GM12875 (cell line): ENCODE results near the gene RNU6-1.

Experiments used
- H3K4me3 ChIP-seq: one replicate; pipeline ENCODE4 v1.5.1; 2011; ENCODE audit warnings: low read depth, low read length, control low read depth
- TF ChIP-seq, protein P1 (sequence below): IDR thresholded peaks from 2 replicates; pipeline ENCODE4 v1.5.1; 2011; ENCODE audit warnings: low read depth, mild to moderate bottlenecking, control low read depth, inconsistent platforms, low read length, moderate library complexity, borderline replicate concordance; ENCODE audit not compliant: insufficient read depth

Gene RNU6-1

DNA sequence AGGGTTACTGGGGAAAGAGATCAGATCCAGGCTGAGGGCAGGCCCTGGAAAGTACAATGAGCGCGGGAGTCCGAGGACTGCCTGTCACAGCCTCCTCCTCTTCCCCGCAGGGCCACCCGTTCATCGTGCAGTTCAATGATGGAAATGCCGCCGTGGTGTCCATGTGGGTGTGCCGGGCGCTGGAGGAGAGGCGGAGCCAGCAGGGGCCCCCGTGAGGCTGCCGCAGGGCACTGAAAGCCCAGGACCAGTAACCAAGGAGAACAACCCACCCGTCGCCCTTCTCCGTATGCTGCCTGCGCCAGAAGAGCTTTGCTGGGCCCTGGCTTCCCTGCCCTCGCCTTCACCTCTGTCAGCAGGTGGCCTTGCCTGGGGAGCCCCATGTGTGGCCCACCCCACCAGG, 33.3 kb downstream of the RNU6-1 start:
- TF ChIP-seq, protein P1, sequence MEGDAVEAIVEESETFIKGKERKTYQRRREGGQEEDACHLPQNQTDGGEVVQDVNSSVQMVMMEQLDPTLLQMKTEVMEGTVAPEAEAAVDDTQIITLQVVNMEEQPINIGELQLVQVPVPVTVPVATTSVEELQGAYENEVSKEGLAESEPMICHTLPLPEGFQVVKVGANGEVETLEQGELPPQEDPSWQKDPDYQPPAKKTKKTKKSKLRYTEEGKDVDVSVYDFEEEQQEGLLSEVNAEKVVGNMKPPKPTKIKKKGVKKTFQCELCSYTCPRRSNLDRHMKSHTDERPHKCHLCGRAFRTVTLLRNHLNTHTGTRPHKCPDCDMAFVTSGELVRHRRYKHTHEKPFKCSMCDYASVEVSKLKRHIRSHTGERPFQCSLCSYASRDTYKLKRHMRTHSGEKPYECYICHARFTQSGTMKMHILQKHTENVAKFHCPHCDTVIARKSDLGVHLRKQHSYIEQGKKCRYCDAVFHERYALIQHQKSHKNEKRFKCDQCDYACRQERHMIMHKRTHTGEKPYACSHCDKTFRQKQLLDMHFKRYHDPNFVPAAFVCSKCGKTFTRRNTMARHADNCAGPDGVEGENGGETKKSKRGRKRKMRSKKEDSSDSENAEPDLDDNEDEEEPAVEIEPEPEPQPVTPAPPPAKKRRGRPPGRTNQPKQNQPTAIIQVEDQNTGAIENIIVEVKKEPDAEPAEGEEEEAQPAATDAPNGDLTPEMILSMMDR = no peak
- no peak overlapping the region for H3K4me3 ChIP-seq

DNA sequence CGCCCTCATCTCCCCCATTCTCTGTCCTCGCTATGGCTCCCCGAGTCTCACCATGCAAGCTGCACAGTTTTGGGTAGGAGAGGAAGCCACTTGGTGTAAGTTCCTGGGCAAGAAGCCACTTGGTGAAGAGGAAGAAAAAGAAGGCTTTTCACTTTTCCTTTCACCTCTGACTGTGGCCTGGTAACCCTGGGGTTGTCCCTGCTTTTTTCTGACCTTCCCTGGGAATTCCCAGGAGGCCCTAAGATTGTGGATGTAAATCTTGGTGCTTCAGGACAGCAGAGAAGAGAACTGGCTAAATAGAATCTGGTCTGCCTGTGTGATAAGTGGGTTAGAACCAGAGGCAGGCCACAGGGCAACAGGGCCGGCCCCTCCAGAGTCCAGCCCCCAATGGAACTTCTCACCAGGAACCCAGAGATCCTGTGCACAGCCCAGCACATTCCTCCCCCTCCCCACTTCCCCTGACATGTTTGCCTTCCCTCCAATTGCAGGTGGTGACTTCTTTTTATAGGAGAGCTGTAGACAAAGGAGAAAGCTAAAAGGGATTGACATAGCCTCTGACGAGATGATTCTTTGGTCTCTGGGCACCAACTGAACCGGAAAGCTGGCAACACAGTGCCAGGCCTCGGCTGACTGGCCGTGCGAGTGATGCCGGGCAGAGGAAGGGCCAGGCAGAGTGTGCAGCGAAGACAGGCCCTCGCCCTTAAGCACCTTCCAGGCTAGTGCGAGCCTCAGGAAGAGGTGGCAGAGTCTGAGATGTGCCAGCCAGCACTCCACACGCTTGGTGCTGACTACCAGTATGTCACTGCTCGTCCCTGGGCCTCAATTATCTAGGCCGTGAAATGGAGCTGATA, 34.0 kb downstream of the RNU6-1 start:
- no peak overlapping the region for H3K4me3 ChIP-seq
- TF ChIP-seq, protein P1 = no peak

DNA sequence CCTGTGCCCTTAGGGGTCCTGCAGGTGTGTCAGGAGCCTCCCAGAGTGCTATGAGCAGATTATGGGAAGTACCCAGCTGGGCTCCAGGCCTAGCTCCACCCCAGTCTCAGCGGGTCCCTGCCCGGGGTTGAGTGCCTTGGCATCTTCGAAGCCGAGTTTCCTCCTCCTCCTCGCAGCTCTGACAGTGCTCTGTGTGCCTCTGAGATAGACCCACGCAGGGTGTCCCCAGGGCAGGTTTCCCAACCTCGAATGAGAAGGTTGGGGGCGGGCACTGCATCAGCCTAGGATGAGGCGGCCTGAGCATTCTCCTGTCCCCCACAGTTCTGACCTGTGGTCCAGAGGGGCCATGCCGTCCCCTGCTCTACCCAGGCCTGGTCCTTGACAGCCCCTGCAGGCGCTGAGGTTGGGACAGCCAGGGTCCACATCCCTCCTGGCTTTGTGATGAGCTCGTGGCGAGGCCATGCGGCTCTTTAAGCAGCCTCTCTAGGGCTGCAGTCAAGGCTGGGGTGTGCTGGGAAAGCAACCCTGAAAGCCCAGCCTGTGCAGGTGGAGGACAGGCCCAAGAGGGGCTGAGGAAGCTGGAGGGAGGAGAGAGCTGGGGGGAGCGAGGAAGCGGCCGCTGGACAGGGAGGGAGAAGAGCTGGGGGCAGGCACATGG, 34.7 kb downstream of the RNU6-1 start:
- no peak overlapping the region for H3K4me3 ChIP-seq
- TF ChIP-seq, protein P1 = no peak

DNA sequence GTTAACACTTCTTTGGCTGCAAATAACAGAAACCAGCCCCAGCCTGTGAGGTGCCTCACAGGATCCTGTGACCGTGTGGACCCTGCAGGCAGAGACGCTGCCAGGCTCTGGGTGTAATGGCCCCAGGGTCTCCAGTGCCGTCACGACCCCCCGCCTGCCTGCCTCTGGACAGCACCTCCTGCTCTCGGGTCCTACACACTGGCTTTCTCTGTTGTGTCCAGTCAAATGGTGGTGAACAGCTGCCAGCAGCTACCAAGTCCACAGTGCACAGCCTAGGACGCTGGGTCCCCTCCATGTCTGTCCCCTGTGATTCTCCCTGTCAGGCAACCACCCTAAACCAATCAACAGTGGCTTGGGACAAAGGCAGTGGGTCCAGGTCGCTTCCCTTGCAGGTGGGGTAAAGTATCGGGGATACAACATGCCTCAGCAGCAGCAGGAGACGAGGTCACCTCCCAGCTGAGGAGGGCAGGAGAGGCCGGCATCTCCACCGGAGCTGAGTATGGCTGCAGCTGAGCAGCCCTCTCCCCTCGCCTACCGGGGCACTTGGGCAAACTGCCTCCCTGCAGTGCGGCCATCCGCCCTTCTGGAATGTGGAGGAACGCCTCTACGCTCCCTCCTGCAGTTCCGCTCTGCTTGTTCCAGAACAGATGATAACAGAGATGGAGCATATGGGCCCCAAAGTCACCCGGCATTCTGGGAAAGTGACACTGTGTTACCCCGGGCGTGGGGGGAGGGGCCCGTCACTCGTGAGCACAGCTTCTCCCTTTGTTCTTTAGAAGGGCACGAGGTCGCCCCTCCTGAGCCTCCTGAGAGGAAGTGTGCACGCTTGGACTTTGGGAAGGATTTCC, 35.6 kb downstream of the RNU6-1 start:
- H3K4me3 ChIP-seq = no peak overlapping the region
- TF ChIP-seq, protein P1 = no peak

DNA sequence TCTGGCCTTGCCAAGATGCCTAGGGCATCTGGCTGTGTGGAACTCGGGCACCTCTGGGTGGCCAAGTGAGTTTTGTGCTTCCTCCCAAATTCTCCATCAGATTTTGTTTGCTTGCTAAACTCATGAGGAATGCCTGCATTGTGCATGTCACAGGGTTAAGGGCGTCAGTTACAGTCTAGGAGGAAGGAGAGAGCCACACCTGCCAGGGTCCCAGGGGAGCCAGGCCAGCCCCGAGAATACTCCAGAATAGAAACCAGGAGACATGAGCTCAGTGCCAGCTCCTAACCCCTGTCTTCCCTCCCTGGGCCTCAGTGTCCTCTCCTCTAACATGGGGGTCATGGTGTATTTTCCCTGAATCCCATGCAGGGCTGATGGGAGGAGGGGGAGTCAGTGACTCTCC, 36.5 kb downstream of the RNU6-1 start:
- no peak overlapping the region for H3K4me3 ChIP-seq
- TF ChIP-seq, protein P1 = no peak

DNA sequence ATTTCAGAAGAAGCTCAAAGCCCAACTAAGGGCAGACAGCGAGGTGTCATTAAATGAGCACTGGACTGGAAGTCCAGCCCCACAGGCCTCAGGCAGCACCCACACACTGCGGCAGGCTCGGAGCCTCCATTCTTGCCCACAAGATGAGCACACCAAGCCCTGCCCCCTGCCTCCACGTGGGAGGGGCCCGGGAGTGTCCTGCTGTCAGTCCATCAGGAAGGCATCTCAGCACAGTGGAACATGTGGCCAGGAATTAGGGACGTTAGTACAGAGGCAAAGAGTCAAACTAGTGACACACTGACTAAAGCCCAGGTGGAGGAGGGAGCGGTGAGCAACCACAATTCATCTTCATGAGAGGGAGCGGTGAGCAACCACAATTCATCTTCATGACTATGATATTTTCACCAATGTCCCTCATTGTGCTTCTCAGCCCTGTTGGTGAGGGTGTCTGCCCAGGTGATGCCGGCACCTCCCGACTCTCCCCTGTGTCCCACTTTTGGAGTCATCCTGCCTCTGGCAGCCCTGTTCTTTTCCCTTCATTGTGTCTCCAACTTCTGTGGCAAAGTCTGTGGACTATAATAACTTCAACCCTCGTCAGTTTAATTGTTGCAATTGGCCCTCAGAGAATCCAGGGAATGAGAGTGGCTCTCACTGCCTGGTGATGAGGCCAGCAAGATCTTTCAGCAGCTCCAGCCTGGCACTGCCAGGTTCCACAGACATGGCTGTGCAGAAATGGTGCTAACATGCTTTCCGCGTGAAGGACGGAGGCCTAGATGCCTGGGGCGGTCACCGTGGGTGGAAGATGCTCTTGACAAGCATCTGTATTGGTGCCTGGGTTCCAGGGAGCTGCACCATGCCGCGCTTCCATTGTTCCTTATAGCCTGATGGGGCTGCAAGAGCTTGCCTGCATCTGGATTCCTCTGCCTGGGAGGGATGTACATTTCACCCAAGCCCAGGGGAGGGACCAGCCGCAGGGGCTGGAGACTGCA, 37.6 kb downstream of the RNU6-1 start:
- TF ChIP-seq, protein P1 = no peak

More for the DNA sequence above, 37.6 kb downstream of the RNU6-1 start:
- no peak overlapping the region for H3K4me3 ChIP-seq
